Measurements from ENCODE around the gene SERPING1.

Gene SERPING1

DNA sequence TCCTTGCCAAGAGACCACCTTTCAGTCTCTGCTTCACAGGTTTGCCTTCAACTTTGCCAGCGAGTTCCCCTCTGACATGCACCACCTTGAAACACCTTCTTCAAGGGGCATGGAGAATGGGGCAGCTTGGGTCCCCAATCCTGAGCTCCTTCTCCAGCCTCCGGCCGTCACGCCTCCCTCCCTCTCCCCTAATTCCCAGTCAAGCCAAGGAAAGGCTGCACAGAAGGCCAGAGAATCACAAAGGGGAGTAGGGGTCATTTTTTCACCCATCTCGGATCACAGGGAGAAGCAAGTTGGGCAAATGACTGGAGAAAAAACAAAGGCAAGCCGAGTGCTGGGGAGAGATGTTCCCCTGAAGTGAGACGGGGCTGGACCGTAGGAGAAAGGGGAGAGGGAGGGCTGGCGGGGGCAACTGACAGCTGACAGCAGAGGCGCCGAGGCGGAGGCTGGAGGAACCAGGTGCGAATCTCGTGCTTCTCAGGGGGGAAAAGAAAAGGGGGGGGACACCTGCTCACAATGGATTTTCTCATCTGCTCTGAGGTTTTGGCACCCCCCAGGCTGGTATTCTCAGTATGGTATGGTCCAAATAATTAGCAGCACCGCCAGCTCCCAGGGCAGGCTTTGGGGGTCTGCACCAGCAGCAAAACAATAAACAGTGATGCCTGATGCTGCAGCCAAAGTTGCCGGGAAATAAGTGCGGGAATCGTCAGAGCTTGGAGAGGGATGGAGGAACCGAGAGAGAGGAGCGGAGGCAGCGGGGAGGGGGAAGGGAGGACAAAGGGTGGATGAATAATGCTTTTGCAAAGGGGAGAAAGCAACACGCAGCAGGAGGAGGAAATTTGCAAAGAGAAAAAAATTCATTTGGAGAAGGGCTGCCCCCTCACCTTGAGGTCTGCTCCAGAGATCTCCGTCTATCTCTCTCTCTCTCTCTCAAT is 51.6 kb downstream of the SERPING1 start:
- Histone ChIP-seq H3K9me3 (ENCODE audit: control insufficient read depth, low read length) (no peaks in the 10 kb centered on the region), H3K14ac (ENCODE audit: low read length in 2 of 2) (peak overlapping the region in 1 of 2 experiments; percentile 2), H3K9ac (ENCODE audit: low read length) (peak overlapping the region; percentile 89), H3K4ac (ENCODE audit: low read depth in 1 of 2, low read length in 2 of 2) (peak overlapping the region in 1 of 2 experiments; percentile 69), H3K23ac (ENCODE audit: low read length in 2 of 2) (peak overlapping the region in 1 of 2 experiments; percentile 53), H3K79me1 (replicated peaks; ENCODE audit: low read length, poor library complexity, severe bottlenecking) (peaks cover 4% of the 10 kb centered on the region), H3K27me3 (ENCODE audit: control insufficient read depth in 1 of 2, insufficient read depth in 1 of 2, low read length in 2 of 2) (peaks cover 16 to 39% of the 10 kb centered on the region in 2 experiments), H2AFZ (ENCODE audit: low read depth, low read length) (no peak overlapping the region), H3K4me3 (ENCODE audit: insufficient read depth in 1 of 2, low read depth in 1 of 2, low read length in 2 of 2) (peak overlapping the region; percentile 3 to 83), H2BK12ac (ENCODE audit: low read length in 2 of 2) (peak overlapping the region; percentile 17 to 44), H3K4me1 (ENCODE audit: control insufficient read depth, insufficient read depth, low read depth, low read length) (peaks cover 37% of the 10 kb centered on the region), H2BK15ac (ENCODE audit: low read depth, poor library complexity, severe bottlenecking) (peak overlapping the region; percentile 15), H3K36me3 (ENCODE audit: control insufficient read depth in 1 of 2, insufficient read depth in 2 of 2, low read depth in 1 of 2, low read length in 2 of 2) (peaks cover 0 to 9% of the 10 kb centered on the region in 2 experiments), H2BK120ac (ENCODE audit: low read depth, low read length) (peak overlapping the region; percentile 27), H2BK5ac (ENCODE audit: low read depth, low read length, poor library complexity, severe bottlenecking) (no peak overlapping the region), H4K8ac (ENCODE audit: low read length) (peak overlapping the region; percentile 32), H3K4me2 (ENCODE audit: low read length, poor library complexity, severe bottlenecking) (peak overlapping the region; percentile 80), H4K91ac (ENCODE audit: low read length) (no peak overlapping the region), H3K27ac (ENCODE audit: low read length, poor library complexity, severe bottlenecking) (no peak overlapping the region), H2AK5ac (ENCODE audit: low read length, severe bottlenecking) (no peak overlapping the region), H3K18ac (ENCODE audit: low read depth in 1 of 2, low read length in 2 of 2) (peak overlapping the region; percentile 50 to 58)
- DNase-seq: peak; percentile 42
- 2% methylated on average over 18 of the region's 23 CpGs for WGBS

DNA sequence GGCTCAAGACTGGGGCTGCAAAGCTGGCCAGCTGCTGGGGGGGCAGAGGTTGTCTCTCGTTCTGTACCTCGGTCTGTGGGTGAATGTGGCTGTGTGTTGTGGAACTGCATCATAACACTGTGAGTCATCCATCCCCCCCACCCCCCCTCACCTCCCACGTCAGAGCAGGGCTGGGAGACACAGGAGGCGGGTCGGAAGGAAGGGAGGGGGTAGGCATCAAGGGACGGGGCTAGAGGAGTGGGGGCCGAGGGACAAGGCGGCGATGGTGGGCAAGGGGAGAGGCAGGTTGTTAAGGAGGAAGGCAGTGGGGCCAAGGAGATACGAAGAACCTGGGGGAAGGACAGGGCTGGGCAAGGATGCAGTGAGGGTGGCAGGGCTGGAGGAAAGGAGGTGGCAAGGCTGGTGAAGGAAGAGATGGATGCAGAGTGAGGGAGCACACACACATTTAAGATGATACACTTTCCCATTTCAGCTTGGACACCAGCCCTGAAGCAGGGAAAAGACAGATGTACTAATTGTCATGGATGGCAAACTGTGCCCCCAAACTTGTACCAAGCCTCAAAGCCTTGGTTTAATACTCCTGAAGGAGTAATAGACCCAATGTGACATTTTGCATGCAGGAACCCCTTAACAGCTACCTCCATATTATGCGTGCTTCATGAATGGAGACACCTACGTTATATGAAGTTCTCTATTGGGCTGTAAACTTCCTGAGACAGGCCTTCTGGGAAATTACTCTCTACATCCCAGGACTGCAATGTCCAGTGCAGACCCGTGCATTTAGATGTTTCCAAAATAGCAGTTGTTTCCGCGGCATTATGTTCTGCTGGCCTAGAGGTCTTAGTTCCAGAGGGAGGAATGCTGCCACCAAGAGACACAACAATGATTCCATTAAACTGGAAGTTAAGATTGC is 52.6 kb downstream of the SERPING1 start, which contains the start of gene YPEL4:
Gene YPEL4 (minus strand): TSS at position 87 of the 913 bp plus-strand sequence. CDS start 2,805 bp downstream, outside the sequence.
- Histone ChIP-seq H2BK15ac (ENCODE audit: low read depth, poor library complexity, severe bottlenecking) (no peak within 1 kb of the TSS), H3K4me1 (ENCODE audit: control insufficient read depth, insufficient read depth, low read depth, low read length) (peaks cover 36% of the 10 kb centered on the region), H2BK120ac (ENCODE audit: low read depth, low read length) (peak within 1 kb of the TSS; percentile 27), H3K4ac (ENCODE audit: low read depth in 1 of 2, low read length in 2 of 2) (peak within 1 kb of the TSS; percentile 40 to 69), H3K4me2 (ENCODE audit: low read length, poor library complexity, severe bottlenecking) (peak within 1 kb of the TSS; percentile 80), H3K27ac (ENCODE audit: low read length, poor library complexity, severe bottlenecking) (no peak within 1 kb of the TSS), H3K9me3 (ENCODE audit: control insufficient read depth, low read length) (no peaks in the 10 kb centered on the region), H2AFZ (ENCODE audit: low read depth, low read length) (peak within 1 kb of the TSS; percentile 60), H3K18ac (ENCODE audit: low read depth in 1 of 2, low read length in 2 of 2) (peak within 1 kb of the TSS; percentile 58 to 89), H3K36me3 (ENCODE audit: control insufficient read depth in 1 of 2, insufficient read depth in 2 of 2, low read depth in 1 of 2, low read length in 2 of 2) (peaks cover 0 to 9% of the 10 kb centered on the region in 2 experiments), H2BK12ac (ENCODE audit: low read length in 2 of 2) (peak within 1 kb of the TSS; percentile 35 to 75), H3K14ac (ENCODE audit: low read length in 2 of 2) (peak within 1 kb of the TSS in 1 of 2 experiments; percentile 68), H3K4me3 (ENCODE audit: insufficient read depth in 1 of 2, low read depth in 1 of 2, low read length in 2 of 2) (peak within 1 kb of the TSS; percentile 3 to 83), H2AK5ac (ENCODE audit: low read length, severe bottlenecking) (no peak within 1 kb of the TSS), H4K91ac (ENCODE audit: low read length) (peak within 1 kb of the TSS; percentile 1), H3K27me3 (ENCODE audit: control insufficient read depth in 1 of 2, insufficient read depth in 1 of 2, low read length in 2 of 2) (peaks cover 16 to 38% of the 10 kb centered on the region in 2 experiments), H3K23ac (ENCODE audit: low read length in 2 of 2) (peak within 1 kb of the TSS; percentile 9 to 53), H3K79me1 (replicated peaks; ENCODE audit: low read length, poor library complexity, severe bottlenecking) (peaks cover 2% of the 10 kb centered on the region), H3K9ac (ENCODE audit: low read length) (peak within 1 kb of the TSS; percentile 89), H2BK5ac (ENCODE audit: low read depth, low read length, poor library complexity, severe bottlenecking) (no peak within 1 kb of the TSS), H4K8ac (ENCODE audit: low read length) (peak within 1 kb of the TSS; percentile 32)
- WGBS: 23% methylated on average over 13 of the region's 15 CpGs
- DNase-seq: peak; percentile 84

DNA sequence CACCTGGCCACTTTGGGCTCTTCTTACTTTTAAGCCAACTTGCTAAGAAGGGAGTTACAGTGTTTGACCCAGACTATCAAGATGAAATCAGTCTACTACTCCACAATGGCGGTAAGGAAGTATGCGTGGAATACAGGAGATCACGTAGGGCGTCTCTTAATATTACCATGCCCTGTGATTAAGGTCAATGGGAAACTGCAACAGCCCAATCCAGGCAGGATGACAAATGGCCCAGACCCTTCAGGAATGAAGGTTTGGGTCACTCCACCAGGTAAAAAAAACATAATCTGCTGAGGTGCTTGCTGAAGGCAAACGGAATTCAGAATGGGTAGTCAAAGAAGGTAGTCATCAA is 53.2 kb downstream of the SERPING1 start:
- 78% methylated on average over 5 of the region's 5 CpGs for WGBS
- no peak overlapping the region for H2BK5ac ChIP-seq (ENCODE audit: low read depth, low read length, poor library complexity, severe bottlenecking)
- H2BK12ac ChIP-seq (ENCODE audit: low read length in 2 of 2): no peak overlapping the region
- no peak overlapping the region for H2BK15ac ChIP-seq (ENCODE audit: low read depth, poor library complexity, severe bottlenecking)
- no peak overlapping the region for H3K9ac ChIP-seq (ENCODE audit: low read length)
- H2BK120ac ChIP-seq (ENCODE audit: low read depth, low read length): no peak overlapping the region
- no peak overlapping the region for H3K4me2 ChIP-seq (ENCODE audit: low read length, poor library complexity, severe bottlenecking)
- no peak overlapping the region for H3K14ac ChIP-seq (ENCODE audit: low read length in 2 of 2)
- peaks cover 0 to 9% of the 10 kb centered on the region in 2 experiments for H3K36me3 ChIP-seq (ENCODE audit: control insufficient read depth in 1 of 2, insufficient read depth in 2 of 2, low read depth in 1 of 2, low read length in 2 of 2)
- H3K9me3 ChIP-seq (ENCODE audit: control insufficient read depth, low read length): no peaks in the 10 kb centered on the region
- H2AK5ac ChIP-seq (ENCODE audit: low read length, severe bottlenecking): no peak overlapping the region
- H3K27ac ChIP-seq (ENCODE audit: low read length, poor library complexity, severe bottlenecking): no peak overlapping the region
- peaks cover 35% of the 10 kb centered on the region for H3K4me1 ChIP-seq (ENCODE audit: control insufficient read depth, insufficient read depth, low read depth, low read length)
- H3K79me1 ChIP-seq (replicated peaks; ENCODE audit: low read length, poor library complexity, severe bottlenecking): peaks cover under 1% of the 10 kb centered on the region
- H3K4ac ChIP-seq (ENCODE audit: low read depth in 1 of 2, low read length in 2 of 2): no peak overlapping the region
- H3K18ac ChIP-seq (ENCODE audit: low read depth in 1 of 2, low read length in 2 of 2): no peak overlapping the region
- H4K91ac ChIP-seq (ENCODE audit: low read length): no peak overlapping the region
- H3K23ac ChIP-seq (ENCODE audit: low read length in 2 of 2): no peak overlapping the region
- H4K8ac ChIP-seq (ENCODE audit: low read length): no peak overlapping the region
- no peak overlapping the region for H2AFZ ChIP-seq (ENCODE audit: low read depth, low read length)
- H3K4me3 ChIP-seq (ENCODE audit: insufficient read depth in 1 of 2, low read depth in 1 of 2, low read length in 2 of 2): no peak overlapping the region
- peaks cover 16 to 31% of the 10 kb centered on the region in 2 experiments for H3K27me3 ChIP-seq (ENCODE audit: control insufficient read depth in 1 of 2, insufficient read depth in 1 of 2, low read length in 2 of 2)
- no peak for DNase-seq
